Measurements from ENCODE around the gene PGLYRP3. TPM values are rescaled to one million over a fixed set of nuclear protein-coding genes. Genes with fewer than 3 reads are reported as not detected.

PGLYRP3 gene
- total and polyA plus RNA-seq, 9 of the 15 experiments (the other 6 are each of a cell fraction or from before 2014, with no cell fraction given), result not detected

GRCh38 chr1:153357853-153358690 is 45.3 kb upstream of the PGLYRP3 start, which contains the start of gene S100A9:
Gene S100A9, plus strand, starts transcription at chr1:153357854. Its CDS starts 430 bp downstream, at chr1:153358284.
- no peak within 1 kb of the TSS for H3K4me2 ChIP-seq (ENCODE audit: insufficient read depth, low read length)
- ChIA-PET CTCF (ENCODE audit: low intra/inter-chr PET ratio) (interaction anchor here (0.7 kb wide), 1 partner anchor 967 kb away, joined by 4 read pairs; no protein-coding TSS in a partner anchor), POLR2A (interaction anchor here (1.1 to 1.4 kb wide), 2 partner anchors 9 to 35 kb away, joined by 3 to 4 read pairs; no protein-coding TSS in a partner anchor)
- H3K36me3 ChIP-seq (ENCODE audit: control insufficient read depth, insufficient read depth, low read length), result no peaks in the 10 kb centered on the region
- H3K4me1 ChIP-seq (replicated peaks in 1 of 2; ENCODE audit: control insufficient read depth in 2 of 2, insufficient read depth in 2 of 2, low read length in 2 of 2), result peaks cover 0 to 5% of the 10 kb centered on the region in 2 experiments; a peak in 1 of 5 replicates
- in situ Hi-C loops (cut with MboI), result loop anchor here (10.0 kb wide), 1 partner anchor 397 kb away; no protein-coding TSS in a partner anchor
- FAIRE-seq, result no peak
- 5% methylated on average over 11 of the region's 11 CpGs for WGBS (ENCODE audit: insufficient coverage, low coverage, missing lambda C conversion rate)
- no TSS peak for BruUV-seq (replicated peaks)
- H3K27ac ChIP-seq (ENCODE audit: extremely low read depth, low read depth, low read length), result no peak within 1 kb of the TSS
- H4K20me1 ChIP-seq (replicated peaks; ENCODE audit: control insufficient read depth, insufficient read depth, low read length), result peaks cover 3% of the 10 kb centered on the region; the same call in 1 of the 2 replicates
- no peak within 1 kb of the TSS for H2AFZ ChIP-seq (ENCODE audit: low read depth, low read length)
- H3K27me3 ChIP-seq (ENCODE audit: control insufficient read depth in 2 of 2, insufficient read depth in 2 of 2, low read length in 2 of 2), result peaks cover 4 to 41% of the 10 kb centered on the region in 2 experiments; a peak in 4 of 5 replicates
- no peak within 1 kb of the TSS for H3K9ac ChIP-seq (ENCODE audit: insufficient read depth in 1 of 2, low read depth in 2 of 2, low read length in 2 of 2)
- intact Hi-C loops (cut with micrococcal nuclease), result loop anchor here (10.0 kb wide), 2 partner anchors 407 to 627 kb away; partner anchors contain the start of gene RAB13
- H3K9me3 ChIP-seq (replicated peaks; ENCODE audit: control insufficient read depth, insufficient read depth, low read depth, low read length), result no peaks in the 10 kb centered on the region
- no peak within 1 kb of the TSS for H3K4me3 ChIP-seq
- H3K79me2 ChIP-seq (ENCODE audit: control insufficient read depth, insufficient read depth, low read length), result no peaks in the 10 kb centered on the region
- DNase-seq (ENCODE audit: extremely low read depth in 1 of 4, low spot score in 3 of 4), result no peak
- no peaks in the 10 kb centered on the region for H3K9me1 ChIP-seq (ENCODE audit: control insufficient read depth, insufficient read depth, low read length)
- ATAC-seq, result no peak
- no peak for TF ChIP-seq TBP (optimal IDR thresholded peaks at IDR 0.05; ENCODE audit: low read depth, low read length)
- TF ChIP-seq HMGXB4 (CRISPR knock-in tag; IDR thresholded peaks at IDR 0.05), result no peak
- TF ChIP-seq ZBTB49 (CRISPR knock-in tag; IDR thresholded peaks at IDR 0.05; ENCODE audit: borderline replicate concordance), result no peak
- TF ChIP-seq XRCC4 (IDR thresholded peaks at IDR 0.05; ENCODE audit: extremely low read depth, insufficient read depth, insufficient read length), result no peak
- TF ChIP-seq ZNF316 (IDR thresholded peaks at IDR 0.05), result peak; percentile 81
- TF ChIP-seq SMAD2 (IDR thresholded peaks at IDR 0.05; ENCODE audit: low read depth, low read length), result no peak
- TF ChIP-seq PBX2 (CRISPR knock-in tag; IDR thresholded peaks at IDR 0.05; ENCODE audit: low read depth), result no peak
- TF ChIP-seq PBX2 (tag; conservative IDR thresholded peaks at IDR 0.05; ENCODE audit: low read depth), result 0 out of 2 replicates have a peak, but pooled peaks have one; percentile 14
- TF ChIP-seq NFATC3 (IDR thresholded peaks at IDR 0.05), result no peak
- TF ChIP-seq ZNF282 (CRISPR knock-in tag; IDR thresholded peaks at IDR 0.05), result no peak
- TF ChIP-seq PHF8 (IDR thresholded peaks at IDR 0.05; ENCODE audit: borderline replicate concordance, low read length), result no peak
- peak; percentile 80 for TF ChIP-seq C11orf30 (IDR thresholded peaks at IDR 0.05; ENCODE audit: low read depth)

Data from K562 (cell line).